GM12892 (cell line): Measurements from ENCODE around the gene FOXL1.

Experiments used
- POLR2A ChIP-seq: IDR thresholded peaks from 2 replicates; pipeline ENCODE4 v1.6.1; 2011; ENCODE audit warnings: low read depth, low read length, control low read depth
- POLR2AphosphoS5 ChIP-seq: IDR thresholded peaks from 2 replicates; pipeline ENCODE4 v1.6.1; 2011; ENCODE audit warnings: low read depth, low read length, control low read depth
- TAF1 ChIP-seq: IDR thresholded peaks from 2 replicates; pipeline ENCODE4 v1.6.1; 2011; ENCODE audit warnings: low read depth, mild to moderate bottlenecking, control low read depth, low read length, borderline replicate concordance

GRCh38 chr16:86590501-86591144 lies 12.3 kb downstream of the FOXL1 start:
- TF ChIP-seq POLR2AphosphoS5 (no peak), POLR2A (no peak), TAF1 (no peak)
